Left lung (tissue), 10 donors: Measurements from ENCODE around the gene DHX38. TPM values are rescaled to one million over a fixed set of nuclear protein-coding genes. Genes with fewer than 3 reads are reported as not detected.
A peak's percentile ranks its signal among the peaks of the same experiment; 100 is the strongest.

Source experiments
- ATAC-seq: fragments of 200-7000 bp; cut with Tn5 transposase; one replicate; pipeline ENCODE4 v1.9.1; 2020; ENCODE audit warnings: moderate library complexity
- DNase-seq, 4 donors: peaks; one replicate each; pipeline ENCODE4 v3.0.0-alpha.2; 2013 to 2020
- H3K27ac ChIP-seq, 2 donors: fragments of 200-600 bp; sonication (generic) in 1 of 2; one replicate each; pipeline versions ENCODE4 v1.5.0 to v1.8.0; 2020 to 2021
- H3K27me3 ChIP-seq, 2 donors: fragments of 200-600 bp; sonication (generic) in 1 of 2; one replicate each; pipeline versions ENCODE4 v1.5.0 to v1.8.0; 2020 to 2021
- H3K36me3 ChIP-seq, 2 donors: fragments of 200-600 bp; sonication (generic) in 1 of 2; one replicate each; pipeline versions ENCODE4 v1.5.0 to v1.8.0; 2020 to 2021
- H3K4me1 ChIP-seq, 2 donors: fragments of 200-600 bp; one replicate each; pipeline ENCODE4 v1.8.0; 2021
- H3K4me3 ChIP-seq, 2 donors: fragments of 200-600 bp; sonication (generic) in 1 of 2; one replicate each; pipeline versions ENCODE4 v1.5.0 to v1.8.0; 2020 to 2021; ENCODE audit warnings: mild to moderate bottlenecking in 1 of 2
- H3K9me3 ChIP-seq, 2 donors: fragments of 200-600 bp; sonication (generic) in 1 of 2; one replicate each; pipeline versions ENCODE4 v1.5.0 to v1.8.0; 2020 to 2021
- intact Hi-C, 2 donors: fragments of 100-400 bp; cut with DNase I; formaldehyde crosslinking; loops; one replicate each; pipeline versions ENCODE4 v1.11.2 to v1.14.2; 2022
- polyA plus RNA-seq, 6 donors: library from polyadenylated mRNA; unstranded; fragments of 120-200 nt; gene quantifications; one replicate each; pipeline ENCODE4 v1.2.1, GENCODE V29; 2013; ENCODE audit not compliant: insufficient read length in 6 of 6
- total RNA-seq, 2 donors: library from RNA; stranded (reverse); fragmentation: NEBNext Ultra II Directional; extraction: Animal tissue kit (Norgen Biotek cat#: 25700); gene quantifications; one replicate each; pipeline ENCODE4 v1.2.1, GENCODE V29; 2021
- TF ChIP-seq, protein P1 (sequence below), 2 donors: fragments of 200-600 bp; sonication (generic) in 1 of 2; IDR thresholded peaks; one replicate each; pipeline versions ENCODE4 v1.5.0 to v1.8.0; 2021; ENCODE audit warnings: antibody characterized with exemption in 2 of 2
- donor health status: DM: no; HTN: yes; CAD: no.
- donor health status: DM: no; HTN: no; CAD: no.

Gene DHX38
- total and polyA plus RNA-seq, 8 donors, result 41.5 to 81.6 (median 75.4) TPM

GRCh38 chr16:72137380-72138063, 43.9 kb downstream of the DHX38 start:
- DNase-seq, result peak in 1 of 4 donors; percentile 63
- no peak overlapping the region for H3K27ac ChIP-seq
- no peaks in the 10 kb centered on the region for H3K9me3 ChIP-seq
- H3K27me3 ChIP-seq, result no peaks in the 10 kb centered on the region
- H3K4me1 ChIP-seq, result no peaks in the 10 kb centered on the region
- no peaks in the 10 kb centered on the region for H3K36me3 ChIP-seq
- TF ChIP-seq, protein P1, sequence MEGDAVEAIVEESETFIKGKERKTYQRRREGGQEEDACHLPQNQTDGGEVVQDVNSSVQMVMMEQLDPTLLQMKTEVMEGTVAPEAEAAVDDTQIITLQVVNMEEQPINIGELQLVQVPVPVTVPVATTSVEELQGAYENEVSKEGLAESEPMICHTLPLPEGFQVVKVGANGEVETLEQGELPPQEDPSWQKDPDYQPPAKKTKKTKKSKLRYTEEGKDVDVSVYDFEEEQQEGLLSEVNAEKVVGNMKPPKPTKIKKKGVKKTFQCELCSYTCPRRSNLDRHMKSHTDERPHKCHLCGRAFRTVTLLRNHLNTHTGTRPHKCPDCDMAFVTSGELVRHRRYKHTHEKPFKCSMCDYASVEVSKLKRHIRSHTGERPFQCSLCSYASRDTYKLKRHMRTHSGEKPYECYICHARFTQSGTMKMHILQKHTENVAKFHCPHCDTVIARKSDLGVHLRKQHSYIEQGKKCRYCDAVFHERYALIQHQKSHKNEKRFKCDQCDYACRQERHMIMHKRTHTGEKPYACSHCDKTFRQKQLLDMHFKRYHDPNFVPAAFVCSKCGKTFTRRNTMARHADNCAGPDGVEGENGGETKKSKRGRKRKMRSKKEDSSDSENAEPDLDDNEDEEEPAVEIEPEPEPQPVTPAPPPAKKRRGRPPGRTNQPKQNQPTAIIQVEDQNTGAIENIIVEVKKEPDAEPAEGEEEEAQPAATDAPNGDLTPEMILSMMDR (IDR thresholded peaks at IDR 0.05), result no peak
- no peak for ATAC-seq
- H3K4me3 ChIP-seq, result no peak overlapping the region
- intact Hi-C loops, result no loop called here

- H3K27me3 ChIP-seq, result no peaks in the 10 kb centered on the region
- ATAC-seq (no peak), DNase-seq (no peak)
- TF ChIP-seq, protein P1 (IDR thresholded peaks at IDR 0.05), result no peak
- H3K4me1 ChIP-seq, result no peaks in the 10 kb centered on the region
- H3K9me3 ChIP-seq, result no peaks in the 10 kb centered on the region
- H3K4me3 ChIP-seq, result no peak overlapping the region
- no peaks in the 10 kb centered on the region for H3K36me3 ChIP-seq
- no peak overlapping the region for H3K27ac ChIP-seq
- intact Hi-C loops, result no loop called here
Observed at GRCh38 chr16:72138064-72138572, 44.5 kb downstream of the DHX38 start.

GRCh38 chr16:72139908-72140307, 46.3 kb downstream of the DHX38 start:
- no peak overlapping the region for H3K27ac ChIP-seq
- H3K4me1 ChIP-seq, result no peaks in the 10 kb centered on the region
- DNase-seq, result no peak
- intact Hi-C loops, result no loop called here
- ATAC-seq, result no peak
- TF ChIP-seq, protein P1 (IDR thresholded peaks at IDR 0.05), result no peak
- H3K9me3 ChIP-seq, result no peaks in the 10 kb centered on the region
- H3K27me3 ChIP-seq, result no peaks in the 10 kb centered on the region
- no peaks in the 10 kb centered on the region for H3K36me3 ChIP-seq
- H3K4me3 ChIP-seq, result no peak overlapping the region

DNA sequence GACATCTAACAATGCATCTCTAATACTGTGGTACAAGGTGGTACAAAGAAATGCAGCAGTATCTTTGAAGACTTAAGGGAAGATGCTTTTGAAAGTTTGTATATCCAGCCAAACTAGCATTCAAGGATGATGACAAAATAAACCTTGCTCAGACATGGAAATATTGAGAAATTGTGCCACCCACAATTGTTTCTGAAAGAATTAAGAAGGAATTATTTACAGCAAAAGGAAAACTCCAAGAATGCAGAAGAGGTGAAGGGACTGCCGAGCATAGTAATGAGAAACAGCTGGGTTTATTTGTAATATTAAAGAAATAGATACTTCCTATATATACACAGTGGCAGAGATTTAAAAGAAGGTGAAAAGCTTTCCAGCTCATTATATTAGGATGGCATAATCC, 48.8 kb downstream of the DHX38 start:
- intact Hi-C loops, result no loop called here
- no peak overlapping the region for H3K27ac ChIP-seq

More for the DNA sequence above, 48.8 kb downstream of the DHX38 start:
- Histone ChIP-seq H3K27me3 (no peaks in the 10 kb centered on the region), H3K9me3 (no peaks in the 10 kb centered on the region), H3K4me3 (no peak overlapping the region), H3K36me3 (no peaks in the 10 kb centered on the region), H3K4me1 (no peaks in the 10 kb centered on the region)
- TF ChIP-seq, protein P1 (IDR thresholded peaks at IDR 0.05), result no peak
- ATAC-seq (no peak), DNase-seq (no peak)
